NCI-H2196 treated with DMSO at 0.1 percent for 48 hours (cell line): ENCODE results near the gene TPI1.
"Not testable (repeated sequence)": the region's sequence is repeated elsewhere in the genome, so short reads cannot be mapped to it uniquely, and the experiment has no call there.

Experiments
- DNase-seq: peaks from one replicate; lab custom pipeline; 2025; ENCODE audit not compliant: unreplicated experiment; lab: John Stamatoyannopoulos, UW

Gene TPI1

GRCh38 chr12:6866920-6867412 is 365 bp upstream of the TPI1 start:
- DNase-seq, result no peak

GRCh38 chr12:6868211-6869048 is 1.1 kb downstream of the TPI1 start:
- no peak for DNase-seq

GRCh38 chr12:6869049-6870021 is 2.0 kb downstream of the TPI1 start:
- peak; percentile 13 for DNase-seq

- DNase-seq, result not testable (repeated sequence)
Observed at GRCh38 chr12:6870304-6870703, 3.0 kb downstream of the TPI1 start.

GRCh38 chr12:6871052-6871957 is 4.0 kb downstream of the TPI1 start:
- no peak for DNase-seq

GRCh38 chr12:6872073-6873048 is 5.0 kb downstream of the TPI1 start:
- peak; percentile 4 for DNase-seq

- DNase-seq, result peak; percentile 63
Observed at GRCh38 chr12:6873094-6874014, 6.0 kb downstream of the TPI1 start, which contains the start of gene SPSB2. SPSB2 (minus strand) TSS chr12:6873303; CDS start chr12:6872901, 402 bp downstream.

GRCh38 chr12:6874015-6874368 is 6.7 kb downstream of the TPI1 start:
- not testable (repeated sequence) for DNase-seq

GRCh38 chr12:6879824-6880223 is 12.5 kb downstream of the TPI1 start:
- not testable (repeated sequence) for DNase-seq

- no peak for DNase-seq
Observed at GRCh38 chr12:6883252-6883651, 15.9 kb downstream of the TPI1 start.

GRCh38 chr12:6883683-6884082 is 16.4 kb downstream of the TPI1 start:
- no peak for DNase-seq

GRCh38 chr12:6884539-6884938 is 17.2 kb downstream of the TPI1 start:
- DNase-seq, result no peak

GRCh38 chr12:6886206-6886999 is 19.1 kb downstream of the TPI1 start:
- DNase-seq, result not testable (repeated sequence)

GRCh38 chr12:6887460-6887859 is 20.1 kb downstream of the TPI1 start:
- no peak for DNase-seq

GRCh38 chr12:6888360-6888759 is 21.0 kb downstream of the TPI1 start:
- DNase-seq, result no peak

- DNase-seq, result not testable (repeated sequence)
Observed at GRCh38 chr12:6888794-6889193, 21.5 kb downstream of the TPI1 start.

- not testable (repeated sequence) for DNase-seq
Observed at GRCh38 chr12:6889775-6890573, 22.6 kb downstream of the TPI1 start.
